Measurements from ENCODE around the gene P3H3.
"Not testable (repeated sequence)": the region's sequence is repeated elsewhere in the genome, so short reads cannot be mapped to it uniquely, and the experiment has no call there.

P3H3 gene

GRCh38 chr12:6843118-6843902 lies 15.1 kb downstream of the P3H3 start:
- DNase-seq (ENCODE audit: low read depth in 2 of 2), result no peak

- DNase-seq (ENCODE audit: low read depth in 2 of 2), result no peak
Measured at GRCh38 chr12:6845395-6845794, 17.2 kb downstream of the P3H3 start.

GRCh38 chr12:6846316-6846869 lies 18.2 kb downstream of the P3H3 start:
- DNase-seq (ENCODE audit: low read depth in 2 of 2), result no peak

GRCh38 chr12:6847676-6848075 lies 19.5 kb downstream of the P3H3 start:
- no peak for DNase-seq (ENCODE audit: low read depth in 2 of 2)

GRCh38 chr12:6849427-6849826 lies 21.2 kb downstream of the P3H3 start:
- DNase-seq (ENCODE audit: low read depth in 2 of 2), result no peak

- no peak for DNase-seq (ENCODE audit: low read depth in 2 of 2)
Measured at GRCh38 chr12:6849976-6850560, 21.9 kb downstream of the P3H3 start.

GRCh38 chr12:6850796-6851152 lies 22.6 kb downstream of the P3H3 start:
- no peak for DNase-seq (ENCODE audit: low read depth in 2 of 2)

- peak; percentile 83 to 91 for DNase-seq (ENCODE audit: low read depth in 2 of 2)
Measured at GRCh38 chr12:6851153-6851920, 23.1 kb downstream of the P3H3 start, which contains the start of gene CDCA3. Gene CDCA3 (minus strand): TSS chr12:6851286. CDS start chr12:6850952, 334 bp downstream.

GRCh38 chr12:6851921-6852650 lies 23.9 kb downstream of the P3H3 start, which contains the start of gene USP5:
Gene USP5 (plus strand): TSS chr12:6852150. CDS start chr12:6852180, 30 bp downstream.
- peak; percentile 98 to 99 for DNase-seq (ENCODE audit: low read depth in 2 of 2)

GRCh38 chr12:6852651-6853354 lies 24.6 kb downstream of the P3H3 start:
- DNase-seq (ENCODE audit: low read depth in 2 of 2), result peak; percentile 30 to 37

GRCh38 chr12:6853626-6854025 lies 25.4 kb downstream of the P3H3 start:
- DNase-seq (ENCODE audit: low read depth in 2 of 2), result no peak

GRCh38 chr12:6854036-6854435 lies 25.8 kb downstream of the P3H3 start:
- DNase-seq (ENCODE audit: low read depth in 2 of 2), result no peak

- DNase-seq (ENCODE audit: low read depth in 2 of 2), result no peak
Measured at GRCh38 chr12:6855322-6855721, 27.1 kb downstream of the P3H3 start.

GRCh38 chr12:6858799-6859198 lies 30.6 kb downstream of the P3H3 start:
- DNase-seq (ENCODE audit: low read depth in 2 of 2), result no peak

GRCh38 chr12:6860116-6860515 lies 31.9 kb downstream of the P3H3 start:
- no peak for DNase-seq (ENCODE audit: low read depth in 2 of 2)

GRCh38 chr12:6860942-6861341 lies 32.7 kb downstream of the P3H3 start:
- DNase-seq (ENCODE audit: low read depth in 2 of 2), result no peak

GRCh38 chr12:6861391-6861790 lies 33.2 kb downstream of the P3H3 start:
- no peak for DNase-seq (ENCODE audit: low read depth in 2 of 2)

GRCh38 chr12:6863033-6863432 lies 34.8 kb downstream of the P3H3 start:
- DNase-seq (ENCODE audit: low read depth in 2 of 2), result no peak

- no peak for DNase-seq (ENCODE audit: low read depth in 2 of 2)
Measured at GRCh38 chr12:6863586-6864321, 35.5 kb downstream of the P3H3 start.

GRCh38 chr12:6865307-6865706 lies 37.1 kb downstream of the P3H3 start:
- DNase-seq (ENCODE audit: low read depth in 2 of 2), result not testable (repeated sequence)

All from stimulated activated CD8-positive, alpha-beta memory T cell treated with anti-CD3 and anti-CD28 coated beads, Interleukin-7, amount 100 ng/mL, for 4 hours (primary cell).